Retina (tissue), 1 donor: ENCODE results near the gene FAF1.
"Not testable (repeated sequence)": the region's sequence is repeated elsewhere in the genome, so short reads cannot be mapped to it uniquely, and the experiment has no call there.

Experiments
- DNase-seq: peaks from one replicate; pipeline ENCODE4 v3.0.0-alpha.2; 2016

The FAF1 gene

DNA sequence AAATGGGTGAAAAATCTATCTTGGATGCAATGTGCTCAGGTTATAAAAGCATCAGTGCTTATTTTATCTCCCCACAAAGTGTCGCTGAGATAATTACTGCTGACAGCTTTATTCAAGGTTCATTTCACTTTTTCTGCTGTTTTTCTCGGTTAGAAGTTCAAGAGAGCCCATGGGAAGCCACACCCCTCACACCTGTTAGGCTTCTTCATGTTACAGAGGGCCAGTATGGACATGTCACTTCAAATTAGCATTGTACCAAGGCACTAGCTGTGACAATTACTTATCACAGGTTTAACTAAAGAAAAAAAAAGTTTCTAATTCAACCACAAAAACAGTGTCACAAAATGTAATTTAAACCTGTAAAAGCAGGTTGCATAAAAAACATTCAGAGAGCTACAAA, 349.5 kb downstream of the FAF1 start:
- DNase-seq: peak; percentile 8

- no peak for DNase-seq
These were observed 350.6 kb downstream of the FAF1 start for GRCh38 chr1:50609508-50609907.

GRCh38 chr1:50605186-50605875, 354.7 kb downstream of the FAF1 start:
- DNase-seq: no peak

- no peak for DNase-seq
These were observed 355.5 kb downstream of the FAF1 start for GRCh38 chr1:50604580-50604979.

DNA sequence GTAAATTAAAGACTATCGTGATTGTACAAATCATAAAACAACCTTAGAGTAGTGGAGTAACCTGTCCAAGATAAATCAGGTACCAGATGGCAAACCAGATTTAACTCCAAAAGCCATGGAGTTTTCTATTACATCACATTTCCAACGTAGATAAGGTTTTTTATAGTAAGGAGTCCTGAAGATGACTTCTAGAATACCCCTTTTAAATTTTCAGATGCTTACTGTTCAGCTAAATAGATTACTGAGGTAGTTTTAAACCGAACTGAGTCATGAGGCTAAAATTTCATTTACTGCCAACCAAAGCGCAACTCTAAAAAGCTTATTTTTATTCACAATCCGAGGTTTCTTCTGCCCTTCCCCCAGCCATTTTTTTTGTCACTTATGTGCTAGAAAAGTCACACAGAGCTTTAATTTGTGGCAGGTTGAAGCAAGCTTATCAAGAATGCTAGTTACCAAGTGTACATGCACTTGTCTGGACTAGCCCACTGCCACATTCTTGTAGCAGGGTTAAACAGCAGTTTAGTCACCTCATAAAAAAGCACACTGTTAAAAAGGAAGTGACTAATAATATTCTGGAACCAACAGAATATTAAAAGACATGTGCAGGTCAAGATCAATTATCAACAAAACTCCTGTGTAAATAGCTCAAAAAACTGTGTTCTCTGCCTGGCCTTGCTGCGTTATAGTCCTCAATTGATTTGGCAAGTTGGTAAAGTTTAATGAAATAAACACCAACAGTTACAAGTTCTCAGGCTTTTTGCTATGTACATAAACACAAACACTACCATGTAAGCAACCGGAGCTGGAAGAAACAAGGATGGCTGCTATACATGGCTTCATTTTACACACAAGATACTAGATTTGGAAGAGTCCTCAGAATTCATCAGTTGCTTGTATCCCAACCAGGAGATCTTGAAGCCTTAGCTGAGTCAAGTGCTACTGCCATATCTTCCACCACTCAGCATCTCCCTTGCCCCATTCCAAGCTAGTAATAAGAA, 356.5 kb downstream of the FAF1 start:
- no peak for DNase-seq

DNA sequence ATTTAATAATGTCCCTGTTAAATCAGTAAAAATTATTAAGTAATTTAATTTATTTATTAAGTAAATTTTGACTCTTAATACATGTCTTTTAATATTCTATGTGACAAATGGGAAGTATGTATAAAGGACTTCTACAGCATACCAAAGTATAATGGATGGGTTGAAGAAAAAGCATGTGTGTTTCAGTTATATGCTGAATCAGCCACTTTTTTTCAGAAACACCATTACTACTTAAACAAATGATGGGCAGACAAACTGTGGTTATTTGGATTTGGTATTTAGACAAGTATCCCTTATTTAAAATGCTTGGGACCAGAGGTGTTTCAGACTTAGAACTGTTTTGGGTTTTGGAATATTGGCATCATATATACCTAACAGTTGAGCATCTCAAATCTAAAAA, 360.5 kb downstream of the FAF1 start:
- DNase-seq: no peak

DNA sequence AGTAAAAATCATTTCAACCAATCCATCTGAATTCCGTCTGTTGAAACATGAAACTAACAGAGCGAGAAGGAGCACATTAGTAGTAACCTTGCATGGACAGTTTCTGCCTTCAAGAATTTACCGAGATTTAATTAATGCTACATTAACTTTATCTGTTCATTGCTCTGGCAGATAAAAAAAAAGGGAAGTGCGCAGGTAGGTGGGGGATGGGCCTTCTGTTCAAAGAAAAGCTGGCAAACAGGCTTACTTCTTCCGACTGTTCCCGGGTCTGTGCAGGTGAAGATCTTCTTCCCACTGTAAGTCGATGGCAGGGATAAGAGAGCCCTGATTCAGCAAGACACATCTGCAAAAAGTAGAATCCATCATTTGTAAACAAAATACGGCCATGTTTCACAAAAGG, 364.2 kb downstream of the FAF1 start:
- no peak for DNase-seq

DNA sequence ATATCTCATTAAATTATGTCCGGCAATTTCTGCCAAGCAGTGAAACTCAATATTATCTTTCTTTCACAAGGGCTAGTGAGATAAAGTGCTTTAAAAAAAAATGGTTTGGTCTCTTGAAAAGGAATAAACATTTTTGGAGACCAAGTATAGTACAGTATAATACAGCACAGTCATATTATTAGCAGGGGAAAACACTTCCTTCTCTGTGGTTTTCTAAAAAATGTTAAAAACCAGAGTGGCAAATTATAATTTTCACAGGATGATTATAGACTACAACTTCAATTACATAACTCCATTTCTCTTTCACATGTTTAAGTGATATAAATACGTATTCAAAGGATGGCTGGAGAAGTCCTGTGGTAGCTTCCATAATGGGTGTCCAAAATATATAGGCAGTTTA, 366.6 kb downstream of the FAF1 start:
- DNase-seq: no peak

- DNase-seq: no peak
These were observed 368.5 kb downstream of the FAF1 start for GRCh38 chr1:50591598-50591997.

- no peak for DNase-seq
These were observed 377.7 kb downstream of the FAF1 start for GRCh38 chr1:50582346-50582745.

GRCh38 chr1:50570066-50570468, 390.0 kb downstream of the FAF1 start:
- no peak for DNase-seq

- no peak for DNase-seq
These were observed 391.3 kb downstream of the FAF1 start for GRCh38 chr1:50568782-50569181.

GRCh38 chr1:50566405-50566804, 393.7 kb downstream of the FAF1 start:
- DNase-seq: no peak

- DNase-seq: no peak
These were observed 395.6 kb downstream of the FAF1 start for GRCh38 chr1:50564417-50564816.

DNA sequence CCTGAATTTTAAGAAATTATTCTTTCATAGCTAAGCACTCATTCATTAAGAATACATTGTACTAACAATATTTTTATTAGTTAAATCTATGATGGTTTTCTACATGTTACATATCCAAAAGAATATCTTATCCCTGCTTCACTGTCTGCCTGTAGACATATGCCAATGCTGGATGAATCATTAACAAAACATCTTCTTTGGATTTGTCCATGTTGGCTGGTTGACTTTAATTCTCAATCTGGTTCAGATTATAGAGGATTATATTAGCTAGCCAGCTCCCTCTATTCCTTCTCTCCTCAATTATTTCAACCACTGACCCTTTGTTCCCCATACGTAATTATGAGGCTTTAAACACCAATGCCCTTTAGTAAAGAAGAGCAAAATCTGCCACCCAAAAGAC, 398.0 kb downstream of the FAF1 start:
- DNase-seq: no peak

- peak; percentile 68 for DNase-seq
These were observed 400.6 kb downstream of the FAF1 start for GRCh38 chr1:50559421-50559820.

DNA sequence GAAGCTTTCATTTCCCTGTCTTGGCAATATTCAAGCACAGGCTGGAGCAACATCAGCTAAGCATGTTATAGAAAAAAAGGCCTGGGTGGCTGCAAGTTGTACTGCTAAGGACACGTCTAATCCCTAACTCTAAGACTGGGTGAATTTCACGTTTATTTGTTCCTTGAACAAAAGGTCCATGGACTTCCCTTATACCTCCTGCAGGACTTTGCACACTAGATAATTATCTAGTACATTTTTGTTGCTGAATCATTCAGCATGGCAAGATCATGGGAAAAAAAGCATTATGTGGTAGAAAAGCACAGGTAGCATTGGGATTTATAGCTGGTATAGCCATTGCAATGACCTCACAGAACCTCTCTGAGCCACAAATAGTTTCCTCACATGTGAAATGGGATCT, 406.1 kb downstream of the FAF1 start:
- no peak for DNase-seq

DNA sequence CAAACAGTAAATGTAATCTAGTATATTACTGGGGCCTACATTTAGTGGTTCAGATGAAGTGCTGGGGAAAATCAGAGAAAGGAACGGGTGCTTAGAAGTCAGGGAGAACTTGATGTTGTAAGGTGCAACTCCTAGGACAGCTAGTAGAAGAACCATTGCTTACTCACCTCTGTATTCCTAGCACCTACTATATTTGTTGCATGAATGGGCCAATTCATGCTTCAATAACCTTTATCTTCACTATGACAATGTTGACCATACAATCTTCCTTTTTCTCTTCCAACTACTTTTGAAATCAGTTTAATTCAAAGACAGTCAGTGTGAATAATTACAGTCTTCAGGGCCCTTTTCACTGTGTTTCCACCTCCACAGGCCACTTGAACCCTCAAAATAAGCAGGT, 411.8 kb downstream of the FAF1 start:
- DNase-seq: no peak

GRCh38 chr1:50542362-50542761, 417.7 kb downstream of the FAF1 start:
- DNase-seq: no peak

GRCh38 chr1:50538476-50538875, 421.6 kb downstream of the FAF1 start:
- DNase-seq: no peak

DNA sequence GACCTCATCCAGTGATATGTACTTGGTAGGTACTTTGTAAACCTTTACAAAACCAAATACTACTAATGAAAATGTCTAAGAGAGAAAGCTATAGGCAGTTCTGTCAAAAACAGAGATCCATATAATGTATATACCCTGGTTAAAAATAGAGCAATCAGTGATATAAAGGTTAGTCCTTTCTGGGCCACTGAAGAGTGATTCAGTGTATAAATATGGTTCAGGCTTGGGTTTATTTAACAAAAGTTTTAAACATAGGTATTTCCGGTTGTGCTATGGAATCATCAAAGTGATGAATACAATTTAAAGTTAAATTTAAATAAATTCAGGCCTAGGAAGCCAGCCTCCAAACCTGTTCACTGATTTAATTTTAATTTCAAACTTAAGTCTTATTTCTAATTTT, 428.5 kb downstream of the FAF1 start:
- DNase-seq: no peak

GRCh38 chr1:50531027-50531426, 429.0 kb downstream of the FAF1 start:
- DNase-seq: no peak

DNA sequence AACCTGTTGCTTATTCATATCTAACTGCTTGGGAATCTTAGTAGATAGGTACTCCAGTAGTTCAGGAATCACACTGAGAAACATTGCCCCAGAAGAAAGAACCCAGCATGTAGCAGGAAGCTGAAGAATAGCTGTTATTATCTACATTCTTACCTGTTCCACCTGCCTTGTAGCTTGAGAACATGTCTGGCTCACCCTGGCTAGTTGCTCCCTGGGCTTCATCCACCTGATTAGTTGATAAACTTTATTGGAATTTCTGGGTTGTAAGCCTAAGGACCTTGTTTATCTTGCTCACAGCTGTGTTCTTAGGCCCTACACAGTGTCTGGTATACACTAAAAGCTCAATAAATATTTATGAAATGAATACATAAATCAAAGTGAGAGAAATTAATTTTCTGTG, 430.6 kb downstream of the FAF1 start:
- no peak for DNase-seq

DNA sequence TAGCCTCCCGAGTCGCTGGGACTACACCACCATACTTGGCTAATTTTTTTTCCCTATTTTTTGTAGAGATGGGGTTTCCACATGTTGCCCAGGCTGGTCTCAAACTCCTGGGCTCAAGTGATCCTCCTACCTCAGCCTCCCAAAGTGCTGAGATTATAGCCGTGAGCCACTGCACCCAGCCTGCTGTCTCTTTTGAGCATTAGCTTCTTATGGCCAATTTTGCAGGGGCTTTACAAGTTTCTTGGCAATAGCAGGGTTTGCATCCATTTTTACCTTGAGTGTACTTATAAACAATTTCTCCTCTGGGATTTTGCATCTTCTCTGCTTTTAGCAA, 432.1 kb downstream of the FAF1 start:
- not testable (repeated sequence) for DNase-seq
